Measurements from ENCODE around the gene ASB5. TPM values are rescaled to one million over a fixed set of nuclear protein-coding genes. Genes with fewer than 3 reads are reported as not detected.

Gene ASB5
- total and polyA plus RNA-seq, 2 of the 8 experiments (the other 6 are each of a cell fraction or from before 2014, with no cell fraction given): 0.02 TPM; not detected in 1

DNA sequence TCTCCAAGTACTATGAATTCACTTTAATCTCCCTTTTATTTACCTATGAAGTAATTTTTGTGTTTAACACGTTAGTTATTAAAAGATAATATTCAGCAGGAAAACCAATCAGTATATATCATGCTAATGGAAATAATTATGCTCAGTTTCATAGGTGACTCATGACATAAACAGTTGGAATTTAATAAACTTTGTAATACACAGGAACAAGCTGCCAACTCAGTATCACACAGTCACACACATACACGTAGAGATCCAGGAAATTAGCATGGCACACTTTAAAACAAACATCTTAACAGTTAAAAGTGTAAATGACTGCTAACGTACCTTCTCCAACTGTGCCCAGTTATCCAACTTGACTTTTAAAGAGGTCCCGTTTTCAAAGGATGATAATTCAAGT lies 75.9 kb downstream of the ASB5 start:
- no peaks in the 10 kb centered on the region for H4K20me1 ChIP-seq (replicated peaks in 1 of 2; ENCODE audit: control insufficient read depth in 1 of 2, insufficient read depth in 2 of 2, low read length in 2 of 2)
- H3K23ac ChIP-seq (ENCODE audit: insufficient read length): no peak overlapping the region
- no peak overlapping the region for H3K14ac ChIP-seq (ENCODE audit: insufficient read length)
- H3K56ac ChIP-seq (replicated peaks; ENCODE audit: insufficient read length, low read depth, low read length): no peak overlapping the region
- H2BK12ac ChIP-seq (ENCODE audit: low read depth, low read length): no peak overlapping the region
- DNase-seq (ENCODE audit: low read depth in 1 of 2, low spot score in 2 of 2): no peak
- H4K8ac ChIP-seq (ENCODE audit: extremely low read depth, insufficient read depth, low read length): no peak overlapping the region
- H3K36me3 ChIP-seq (ENCODE audit: control insufficient read depth in 2 of 4, insufficient read depth in 4 of 4, low read length in 3 of 4): no peaks in the 10 kb centered on the region
- H3K9me3 ChIP-seq (ENCODE audit: insufficient read depth in 2 of 2, low read depth in 1 of 2, low read length in 1 of 2): no peaks in the 10 kb centered on the region
- no peak overlapping the region for H3K4me3 ChIP-seq (ENCODE audit: extremely low read depth in 1 of 4, insufficient read depth in 2 of 4, low read depth in 3 of 4, low read length in 4 of 4)
- H3K79me2 ChIP-seq (ENCODE audit: control insufficient read depth in 1 of 2, insufficient read depth in 2 of 2, low read length in 2 of 2): no peaks in the 10 kb centered on the region
- ChIA-PET CTCF (ENCODE audit: partially characterized antibody) (no interaction called here), POLR2A (ENCODE audit: partially characterized antibody) (no interaction called here)
- H2BK15ac ChIP-seq (ENCODE audit: low read length): no peak overlapping the region
- H4K5ac ChIP-seq (ENCODE audit: insufficient read length, low read depth, low read length): no peak overlapping the region
- 77% methylated on average over 4 of the region's 4 CpGs; no CpG with 5 or more reads in 1 of the 2 experiments for WGBS, 2 experiments (ENCODE audit: extremely low coverage in 1 of 2, insufficient coverage in 1 of 2, insufficient read length in 1 of 2, insufficient replicate concordance in 2 of 2, low coverage in 1 of 2, low lambda C conversion rate in 2 of 2, missing lambda C conversion rate in 1 of 2)
- FAIRE-seq: no peak
- H3K27ac ChIP-seq (ENCODE audit: low read depth, low read length): no peak overlapping the region
- no peak overlapping the region for H4K91ac ChIP-seq (replicated peaks; ENCODE audit: insufficient read length, low read length)
- peaks cover 0 to 10% (median 1%) of the 10 kb centered on the region in 4 experiments; a peak in 4 of 7 replicates for H3K4me1 ChIP-seq (replicated peaks in 1 of 4; ENCODE audit: control insufficient read depth in 3 of 4, insufficient read depth in 4 of 4, low read length in 3 of 4)
- H3K18ac ChIP-seq (ENCODE audit: extremely low read depth, low read length): no peak overlapping the region
- H2AFZ ChIP-seq (ENCODE audit: low read length): no peak overlapping the region
- H3K27me3 ChIP-seq (replicated peaks in 1 of 4; ENCODE audit: control insufficient read depth in 3 of 4, extremely low read depth in 1 of 4, insufficient read depth in 3 of 4, low read length in 3 of 4): no peaks in the 10 kb centered on the region
- H3K4ac ChIP-seq (replicated peaks; ENCODE audit: insufficient read length, low read depth, low read length): no peak overlapping the region
- H3K9ac ChIP-seq (replicated peaks in 1 of 4; ENCODE audit: extremely low read depth in 1 of 4, low read depth in 3 of 4, low read length in 3 of 4): no peak overlapping the region
- no peak overlapping the region for H3K4me2 ChIP-seq (ENCODE audit: insufficient read depth in 1 of 2, low read depth in 2 of 2, low read length in 2 of 2)
- H3K79me1 ChIP-seq (ENCODE audit: low read depth, low read length): no peaks in the 10 kb centered on the region
- no peak overlapping the region for H2BK20ac ChIP-seq (ENCODE audit: low read length)
- H2AK5ac ChIP-seq (ENCODE audit: low read depth, low read length): no peak overlapping the region
- peaks cover 2% of the 10 kb centered on the region; the same call in 1 of the 2 replicates for H3K23me2 ChIP-seq (ENCODE audit: low read depth, low read length)
- H2BK120ac ChIP-seq (replicated peaks; ENCODE audit: low read depth, low read length): no peak overlapping the region
- no peak overlapping the region for H2BK5ac ChIP-seq (ENCODE audit: low read depth, low read length)
- TF ChIP-seq TAF1 (IDR thresholded peaks at IDR 0.05; ENCODE audit: low read depth, low read length) (no peak), CHD1 (IDR thresholded peaks at IDR 0.05; ENCODE audit: low read depth, low read length) (no peak), RAD21 (IDR thresholded peaks at IDR 0.05 in 1 of 2, conservative IDR thresholded peaks at IDR 0.05 in 1 of 2; ENCODE audit: low read depth in 2 of 2, low read length in 2 of 2) (no peak), KDM1A (IDR thresholded peaks at IDR 0.05; ENCODE audit: borderline replicate concordance, low read length) (no peak), TAF7 (optimal IDR thresholded peaks at IDR 0.05; ENCODE audit: borderline replicate concordance, low read depth, low read length) (no peak), EGR1 (IDR thresholded peaks at IDR 0.05; ENCODE audit: borderline replicate concordance, low read depth, low read length) (no peak), TCF12 (IDR thresholded peaks at IDR 0.05; ENCODE audit: low read depth, low read length) (no peak), SP4 (IDR thresholded peaks at IDR 0.05; ENCODE audit: low read length) (no peak), TEAD4 (IDR thresholded peaks at IDR 0.05; ENCODE audit: low read depth, low read length) (no peak), RFX5 (IDR thresholded peaks at IDR 0.05; ENCODE audit: borderline replicate concordance, low read depth, low read length) (no peak), FOSL1 (IDR thresholded peaks at IDR 0.05; ENCODE audit: insufficient read depth, low read depth, low read length) (no peak), RBBP5 (IDR thresholded peaks at IDR 0.05; ENCODE audit: borderline replicate concordance, low read depth, low read length) (no peak), JUN (IDR thresholded peaks at IDR 0.05; ENCODE audit: low read depth, low read length) (no peak), ASH2L (IDR thresholded peaks at IDR 0.05; ENCODE audit: low read length) (no peak), POU5F1 (IDR thresholded peaks at IDR 0.05; ENCODE audit: low read depth, low read length) (no peak)
- TF ChIP-seq, protein P1, sequence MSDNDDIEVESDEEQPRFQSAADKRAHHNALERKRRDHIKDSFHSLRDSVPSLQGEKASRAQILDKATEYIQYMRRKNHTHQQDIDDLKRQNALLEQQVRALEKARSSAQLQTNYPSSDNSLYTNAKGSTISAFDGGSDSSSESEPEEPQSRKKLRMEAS (IDR thresholded peaks at IDR 0.05): no peak

All from H1 (cell line).